Panc1 (cell line): ENCODE data around the gene CAMSAP3. TPM values are rescaled to one million over a fixed set of nuclear protein-coding genes. Genes with fewer than 3 reads are reported as not detected.

Experiments
- ATAC-seq: fragments of 200-7000 bp; cut with Tn5 transposase; 2 replicates; pipeline ENCODE4 v1.9.1; 2020; ENCODE audit warnings: mild to moderate bottlenecking, moderate library complexity
- BruUV-seq: library from RNA; stranded (reverse); fragments of 400-500 nt; replicated peaks from 2 replicates; lab custom pipeline; 2021; lab: Mats Ljungman, UMichigan
- CTCF ChIA-PET: fragments of 300-600 bp; sonication (Branson Sonifier 250); formaldehyde crosslinking; loops from one replicate; lab custom pipeline; 2022; ENCODE audit warnings: antibody characterized with exemption; lab: Charles Lee
- POLR2A ChIA-PET: fragments of 300-600 bp; sonication (Branson Sonifier 250); formaldehyde crosslinking; loops from one replicate; lab custom pipeline; 2022; ENCODE audit warnings: antibody characterized with exemption; lab: Charles Lee
- DNase-seq: peaks from one replicate; pipeline ENCODE4 v3.0.0-alpha.2; 2010; ENCODE audit warnings: low read depth, low spot score
- H3K27ac ChIP-seq: 2 replicates; pipeline ENCODE4 v1.5.1; 2011; ENCODE audit warnings: mild to moderate bottlenecking, low read length, inconsistent platforms
- H3K27me3 ChIP-seq: fragments of 200-500 bp; sonication (Bioruptor generic); 2 replicates; pipeline ENCODE4 v1.6.0; 2014; ENCODE audit warnings: low read length, inconsistent platforms; ENCODE audit not compliant: control insufficient read depth, insufficient read depth
- H3K36me3 ChIP-seq: fragments of 200-500 bp; sonication (Bioruptor generic); 2 replicates; pipeline ENCODE4 v1.5.1; 2014; ENCODE audit warnings: inconsistent platforms, mild to moderate bottlenecking, low read length, moderate library complexity; ENCODE audit not compliant: control insufficient read depth, insufficient read depth
- H3K4me1 ChIP-seq: 2 replicates; pipeline ENCODE4 v1.5.1; 2011; ENCODE audit warnings: inconsistent platforms, mild to moderate bottlenecking, low read length, moderate library complexity; ENCODE audit not compliant: control insufficient read depth, insufficient read depth
- H3K4me3 ChIP-seq, 2 experiments: 2 replicates each; pipeline ENCODE4 v1.5.1; 2011 to 2012; ENCODE audit warnings: low read depth in 2 of 2, low read length in 2 of 2, mild to moderate bottlenecking in 2 of 2, inconsistent platforms in 1 of 2, moderate library complexity in 1 of 2
- H3K9me3 ChIP-seq: fragments of 200-500 bp; sonication (Bioruptor generic); 2 replicates; pipeline ENCODE4 v1.5.1; 2014; ENCODE audit warnings: low read depth, mild to moderate bottlenecking, inconsistent platforms, low read length, moderate library complexity; ENCODE audit not compliant: control insufficient read depth, insufficient read depth
- POLR2AphosphoS5 ChIP-seq: IDR thresholded peaks from 2 replicates; pipeline ENCODE4 v1.6.1; 2012; ENCODE audit warnings: mild to moderate bottlenecking, low read depth, low read length, moderate library complexity
- SIN3A ChIP-seq: IDR thresholded peaks from 2 replicates; pipeline ENCODE4 v1.6.1; 2012; ENCODE audit warnings: low read depth, mild to moderate bottlenecking, low read length, moderate library complexity, borderline replicate concordance; ENCODE audit not compliant: insufficient read depth
- TCF7L2 ChIP-seq: IDR thresholded peaks from 2 replicates; pipeline ENCODE4 v1.6.1; 2011; ENCODE audit warnings: mild to moderate bottlenecking, low read depth, low read length, inconsistent platforms
- in situ Hi-C: cut with HindIII; loops from 2 replicates; pipeline ENCODE4 v1.10.0; 2016; ENCODE audit warnings: low sequenced_read_pairs, low pct_unique_long_range_greater_than_20kb
- intact Hi-C: fragments of 100-400 bp; cut with micrococcal nuclease; formaldehyde crosslinking; loops from one replicate; pipeline ENCODE4 v1.10.0; 2022; ENCODE audit not compliant: unreplicated experiment
- total RNA-seq: library from RNA; stranded (reverse); gene quantifications from one replicate; pipeline ENCODE4 v1.2.1, GENCODE V29; 2021; ENCODE audit not compliant: unreplicated experiment
- TF ChIP-seq, protein P1 (sequence below), 2 experiments: IDR thresholded peaks; 2 replicates each; pipeline ENCODE4 v1.6.1; 2011 to 2012; ENCODE audit warnings: low read depth in 2 of 2, control low read depth in 1 of 2, low read length in 1 of 2, mild to moderate bottlenecking in 1 of 2, moderate library complexity in 1 of 2; ENCODE audit not compliant: insufficient read depth in 1 of 2
- TF ChIP-seq, protein P2 (sequence below): fragments of 450-650 bp; IDR thresholded peaks from 2 replicates; pipeline ENCODE4 v1.5.1; 2017; ENCODE audit warnings: mild to moderate bottlenecking

CAMSAP3 gene
- total RNA-seq, 1 experiment from 2014 or later, result 1.7 TPM

DNA sequence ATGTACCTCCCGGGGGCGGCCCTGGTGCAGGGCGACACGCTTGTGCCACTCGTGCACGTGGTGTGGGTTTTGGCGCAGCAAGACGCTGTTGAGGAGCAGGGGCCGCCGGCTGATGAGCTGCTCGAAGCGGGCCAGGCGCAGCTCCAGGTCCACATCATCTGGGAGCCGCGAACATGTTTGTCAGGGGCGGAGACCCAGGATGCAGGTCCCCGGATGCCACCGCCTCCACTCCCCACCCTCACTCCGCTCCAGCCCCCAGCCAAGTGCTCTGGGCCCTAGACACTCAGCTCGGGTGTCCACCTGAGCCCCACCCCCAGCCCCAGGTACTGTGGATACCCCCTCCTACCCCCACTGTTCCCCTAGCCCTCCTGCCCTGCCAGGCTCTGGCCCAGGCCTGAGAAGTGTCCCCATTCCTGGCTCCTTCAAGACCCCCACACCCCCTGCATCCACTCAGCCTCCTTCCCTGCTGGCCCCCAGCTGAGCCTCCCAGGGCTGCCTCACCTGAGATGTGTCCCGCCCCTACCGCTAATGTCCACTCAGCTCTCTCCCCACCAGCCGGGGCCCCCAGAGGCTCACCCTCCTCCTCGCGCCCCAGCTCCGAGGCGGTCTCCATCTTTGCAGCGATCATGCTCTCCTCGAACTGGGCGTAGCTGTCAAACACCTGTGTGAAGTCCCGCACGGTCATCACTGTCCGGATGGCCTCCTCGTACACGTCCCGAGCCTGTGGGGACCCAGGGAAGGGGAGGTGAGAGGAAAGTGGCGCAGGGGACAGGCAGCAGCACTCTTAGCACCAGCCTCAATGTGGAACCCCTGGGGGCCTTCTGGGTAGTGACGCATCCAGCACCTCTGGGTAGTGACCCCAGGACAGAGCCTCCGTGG, 28.3 kb downstream of the CAMSAP3 start:
- in situ Hi-C loops, result no loop called here
- H3K36me3 ChIP-seq, result peaks cover 3% of the 10 kb centered on the region; the same call in 1 of the 2 replicates
- TF ChIP-seq, protein P1, sequence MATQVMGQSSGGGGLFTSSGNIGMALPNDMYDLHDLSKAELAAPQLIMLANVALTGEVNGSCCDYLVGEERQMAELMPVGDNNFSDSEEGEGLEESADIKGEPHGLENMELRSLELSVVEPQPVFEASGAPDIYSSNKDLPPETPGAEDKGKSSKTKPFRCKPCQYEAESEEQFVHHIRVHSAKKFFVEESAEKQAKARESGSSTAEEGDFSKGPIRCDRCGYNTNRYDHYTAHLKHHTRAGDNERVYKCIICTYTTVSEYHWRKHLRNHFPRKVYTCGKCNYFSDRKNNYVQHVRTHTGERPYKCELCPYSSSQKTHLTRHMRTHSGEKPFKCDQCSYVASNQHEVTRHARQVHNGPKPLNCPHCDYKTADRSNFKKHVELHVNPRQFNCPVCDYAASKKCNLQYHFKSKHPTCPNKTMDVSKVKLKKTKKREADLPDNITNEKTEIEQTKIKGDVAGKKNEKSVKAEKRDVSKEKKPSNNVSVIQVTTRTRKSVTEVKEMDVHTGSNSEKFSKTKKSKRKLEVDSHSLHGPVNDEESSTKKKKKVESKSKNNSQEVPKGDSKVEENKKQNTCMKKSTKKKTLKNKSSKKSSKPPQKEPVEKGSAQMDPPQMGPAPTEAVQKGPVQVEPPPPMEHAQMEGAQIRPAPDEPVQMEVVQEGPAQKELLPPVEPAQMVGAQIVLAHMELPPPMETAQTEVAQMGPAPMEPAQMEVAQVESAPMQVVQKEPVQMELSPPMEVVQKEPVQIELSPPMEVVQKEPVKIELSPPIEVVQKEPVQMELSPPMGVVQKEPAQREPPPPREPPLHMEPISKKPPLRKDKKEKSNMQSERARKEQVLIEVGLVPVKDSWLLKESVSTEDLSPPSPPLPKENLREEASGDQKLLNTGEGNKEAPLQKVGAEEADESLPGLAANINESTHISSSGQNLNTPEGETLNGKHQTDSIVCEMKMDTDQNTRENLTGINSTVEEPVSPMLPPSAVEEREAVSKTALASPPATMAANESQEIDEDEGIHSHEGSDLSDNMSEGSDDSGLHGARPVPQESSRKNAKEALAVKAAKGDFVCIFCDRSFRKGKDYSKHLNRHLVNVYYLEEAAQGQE (IDR thresholded peaks at IDR 0.05; ENCODE audit: insufficient read depth in 1 of 2, low read depth in 2 of 2, low read length in 1 of 2), result no peak
- ChIA-PET POLR2A (no interaction called here), CTCF (no interaction called here)
- no peaks in the 10 kb centered on the region for H3K9me3 ChIP-seq
- no peak for DNase-seq
- intact Hi-C loops, result no loop called here
- no peak overlapping the region for H3K27ac ChIP-seq
- BruUV-seq, result no TSS peak
- no peaks in the 10 kb centered on the region for H3K27me3 ChIP-seq
- ATAC-seq, result no peak
- peaks cover 4% of the 10 kb centered on the region; the same call in 1 of the 2 replicates for H3K4me1 ChIP-seq
- H3K4me3 ChIP-seq, result no peak overlapping the region

DNA sequence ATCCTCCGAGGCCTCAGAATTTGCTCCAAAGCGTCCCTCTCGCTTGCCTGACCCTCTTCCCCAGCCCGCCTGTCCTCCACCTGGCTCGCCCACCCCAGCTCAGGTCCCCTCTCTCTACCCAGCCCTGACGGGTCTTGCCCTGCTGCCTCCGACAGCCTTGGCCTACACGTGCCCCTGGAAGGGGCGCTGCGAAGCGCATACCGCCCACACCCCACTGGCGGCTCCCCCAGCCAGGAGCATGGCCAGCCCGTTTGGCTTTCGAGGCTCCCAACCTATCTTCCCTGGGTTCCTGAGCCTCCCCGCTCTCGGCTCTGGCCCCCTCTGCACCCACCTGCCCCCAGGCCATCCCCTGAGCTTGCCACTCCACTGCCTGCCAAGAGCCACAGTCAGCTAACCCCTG, 29.1 kb downstream of the CAMSAP3 start:
- ATAC-seq (no peak), DNase-seq (no peak)
- Histone ChIP-seq H3K4me1 (peaks cover 4% of the 10 kb centered on the region; the same call in 1 of the 2 replicates), H3K4me3 (no peak overlapping the region), H3K27me3 (no peaks in the 10 kb centered on the region), H3K36me3 (peaks cover 7% of the 10 kb centered on the region; the same call in 1 of the 2 replicates), H3K9me3 (no peaks in the 10 kb centered on the region), H3K27ac (no peak overlapping the region)
- POLR2A ChIA-PET, result no interaction called here
- CTCF ChIA-PET, result no interaction called here
- no TSS peak for BruUV-seq
- TF ChIP-seq SIN3A, result no peak
- TF ChIP-seq, protein P1 (IDR thresholded peaks at IDR 0.05; ENCODE audit: insufficient read depth in 1 of 2, low read depth in 2 of 2, low read length in 1 of 2), result no peak
- no peak for TF ChIP-seq TCF7L2
- TF ChIP-seq, protein P2, sequence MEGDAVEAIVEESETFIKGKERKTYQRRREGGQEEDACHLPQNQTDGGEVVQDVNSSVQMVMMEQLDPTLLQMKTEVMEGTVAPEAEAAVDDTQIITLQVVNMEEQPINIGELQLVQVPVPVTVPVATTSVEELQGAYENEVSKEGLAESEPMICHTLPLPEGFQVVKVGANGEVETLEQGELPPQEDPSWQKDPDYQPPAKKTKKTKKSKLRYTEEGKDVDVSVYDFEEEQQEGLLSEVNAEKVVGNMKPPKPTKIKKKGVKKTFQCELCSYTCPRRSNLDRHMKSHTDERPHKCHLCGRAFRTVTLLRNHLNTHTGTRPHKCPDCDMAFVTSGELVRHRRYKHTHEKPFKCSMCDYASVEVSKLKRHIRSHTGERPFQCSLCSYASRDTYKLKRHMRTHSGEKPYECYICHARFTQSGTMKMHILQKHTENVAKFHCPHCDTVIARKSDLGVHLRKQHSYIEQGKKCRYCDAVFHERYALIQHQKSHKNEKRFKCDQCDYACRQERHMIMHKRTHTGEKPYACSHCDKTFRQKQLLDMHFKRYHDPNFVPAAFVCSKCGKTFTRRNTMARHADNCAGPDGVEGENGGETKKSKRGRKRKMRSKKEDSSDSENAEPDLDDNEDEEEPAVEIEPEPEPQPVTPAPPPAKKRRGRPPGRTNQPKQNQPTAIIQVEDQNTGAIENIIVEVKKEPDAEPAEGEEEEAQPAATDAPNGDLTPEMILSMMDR, result no peak
- no peak for TF ChIP-seq POLR2AphosphoS5
- in situ Hi-C loops, result no loop called here
- intact Hi-C loops, result no loop called here
